CD14-positive monocyte (primary cell): ENCODE results near the gene CCL27. TPM values are rescaled to one million over a fixed set of nuclear protein-coding genes. Genes with fewer than 3 reads are reported as not detected.

ENCODE experiments used
- DNase-seq, 3 donors: peaks; one replicate each; pipeline ENCODE4 v3.0.0-alpha.2; 2011 to 2022
- H2AFZ ChIP-seq: 2 replicates; pipeline ENCODE4 v1.6.0; 2012; ENCODE audit warnings: mild to moderate bottlenecking, low read depth, low read length, inconsistent platforms; ENCODE audit not compliant: insufficient read depth, poor library complexity, severe bottlenecking
- H3K27ac ChIP-seq, 2 donors: 1 replicate in 1 of 2; 2 replicates in 1 of 2; pipeline ENCODE4 v1.5.1; 2012 to 2013; ENCODE audit warnings: low read length in 2 of 2, control low read depth in 1 of 2, inconsistent platforms in 1 of 2, low read depth in 1 of 2, mild to moderate bottlenecking in 1 of 2
- H3K27me3 ChIP-seq, 2 donors: one replicate each; pipeline versions ENCODE4 v1.6.0 to v1.6.1; 2011 to 2013; ENCODE audit warnings: low read length in 2 of 2; ENCODE audit not compliant: control insufficient read depth in 2 of 2, insufficient read depth in 2 of 2
- H3K36me3 ChIP-seq, 2 donors: replicated peaks in 1 of 2; 1 replicate in 1 of 2; 2 replicates in 1 of 2; pipeline versions ENCODE4 v1.5.1 to v1.6.1; 2012 to 2013; ENCODE audit warnings: low read length in 2 of 2, control low read depth in 1 of 2, inconsistent platforms in 1 of 2, mild to moderate bottlenecking in 1 of 2; ENCODE audit not compliant: insufficient read depth in 2 of 2, control insufficient read depth in 1 of 2
- H3K4me1 ChIP-seq, 2 donors: 1 replicate in 1 of 2; 2 replicates in 1 of 2; pipeline versions ENCODE4 v1.5.1 to v1.6.1; 2012 to 2013; ENCODE audit warnings: low read length in 2 of 2, control low read depth in 1 of 2, inconsistent platforms in 1 of 2, mild to moderate bottlenecking in 1 of 2, moderate library complexity in 1 of 2; ENCODE audit not compliant: insufficient read depth in 2 of 2, control insufficient read depth in 1 of 2
- H3K4me2 ChIP-seq: replicated peaks from 2 replicates; pipeline ENCODE3; 2012; ENCODE audit warnings: low read length, moderate library complexity, mild to moderate bottlenecking; ENCODE audit not compliant: poor library complexity, severe bottlenecking; ENCODE audit errors: extremely low read depth
- H3K4me3 ChIP-seq, 3 experiments: fragments of 200-600 bp in 1 of 3; sonication (generic) in 1 of 3; replicated peaks in 1 of 3; 1 replicate in 2 of 3; 2 replicates in 1 of 3; pipeline ENCODE4 v1.5.1; 2011 to 2013; ENCODE audit warnings: low read length in 3 of 3, mild to moderate bottlenecking in 3 of 3, control low read depth in 2 of 3, low read depth in 2 of 3, inconsistent platforms in 1 of 3, moderate library complexity in 1 of 3
- H3K79me2 ChIP-seq: 2 replicates; pipeline ENCODE4 v1.6.0; 2012; ENCODE audit warnings: mild to moderate bottlenecking, control low read depth, inconsistent platforms, low read length, moderate library complexity; ENCODE audit not compliant: insufficient read depth
- H3K9ac ChIP-seq: 2 replicates; pipeline ENCODE4 v1.6.0; 2017; ENCODE audit warnings: low read length, mild to moderate bottlenecking; ENCODE audit not compliant: insufficient read depth, poor library complexity, severe bottlenecking
- H3K9me3 ChIP-seq, 2 donors: replicated peaks in 1 of 2; 1 replicate in 1 of 2; 2 replicates in 1 of 2; pipeline versions ENCODE4 v1.5.1 to v1.6.1; 2012 to 2013; ENCODE audit warnings: low read length in 2 of 2, control low read depth in 1 of 2; ENCODE audit not compliant: control insufficient read depth in 1 of 2, insufficient read depth in 1 of 2
- H4K20me1 ChIP-seq: 2 replicates; pipeline ENCODE4 v1.6.0; 2012; ENCODE audit warnings: mild to moderate bottlenecking, low read length, control low read depth, moderate library complexity; ENCODE audit not compliant: insufficient read depth
- H3K27ac Mint-ChIP-seq, 7 donors: one replicate each; pipeline ENCODE4 v1.8.0; 2020; ENCODE audit warnings: mild to moderate bottlenecking in 7 of 7, mixed read lengths in 7 of 7, moderate library complexity in 6 of 7, inconsistent platforms in 2 of 7
- H3K27me3 Mint-ChIP-seq, 3 donors: one replicate each; pipeline ENCODE4 v1.8.0; 2021 to 2022; ENCODE audit warnings: low read depth in 3 of 3, mild to moderate bottlenecking in 3 of 3, mixed read lengths in 3 of 3, moderate library complexity in 3 of 3, inconsistent platforms in 1 of 3
- H3K36me3 Mint-ChIP-seq, 2 donors: one replicate each; pipeline ENCODE4 v1.8.0; 2020; ENCODE audit warnings: mixed read lengths in 2 of 2, inconsistent platforms in 1 of 2, mild to moderate bottlenecking in 1 of 2
- H3K4me1 Mint-ChIP-seq: one replicate; pipeline ENCODE4 v1.8.0; 2020; ENCODE audit warnings: mild to moderate bottlenecking, mixed read lengths
- H3K4me3 Mint-ChIP-seq, 2 donors: one replicate each; pipeline ENCODE4 v1.8.0; 2020; ENCODE audit warnings: mild to moderate bottlenecking in 2 of 2, mixed read lengths in 2 of 2, moderate library complexity in 1 of 2
- H3K9me3 Mint-ChIP-seq, 7 donors: one replicate each; pipeline ENCODE4 v1.8.0; 2020 to 2022; ENCODE audit warnings: mixed read lengths in 7 of 7, mild to moderate bottlenecking in 6 of 7, moderate library complexity in 6 of 7, inconsistent platforms in 2 of 7
- WGBS: methylation state at CpG from one replicate; pipeline ENCODE4 v1.1.5; 2013; ENCODE audit warnings: missing lambda C conversion rate; ENCODE audit not compliant: insufficient coverage; 5-methylcytosine and 5-hydroxymethylcytosine counted together
- intact Hi-C, 2 donors: fragments of 100-400 bp; cut with micrococcal nuclease; formaldehyde crosslinking; loops; one replicate each; pipeline versions ENCODE4 v1.15.0 to v1.15.1; 2023
- polyA plus RNA-seq, 3 donors: library from polyadenylated mRNA; depleted of rRNA in 1 of 3; unstranded in 2 of 3; stranded (reverse) in 1 of 3; fragments of 300-500 nt in 2 of 3; fragments of >200 nt in 1 of 3; fragmentation: Illumina TruSeq in 2 of 3; gene quantifications; 1 replicate in 2 of 3; 2 replicates in 1 of 3; pipeline ENCODE4 v1.2.3, GENCODE V29; 2012 to 2021
- TF ChIP-seq, protein P1 (sequence below): fragments of 200-600 bp; IDR thresholded peaks from one replicate; pipeline ENCODE4 v1.8.0; 2022; ENCODE audit warnings: antibody characterized with exemption, mild to moderate bottlenecking

CCL27 gene
- polyA plus RNA-seq, 3 donors = not detected

DNA sequence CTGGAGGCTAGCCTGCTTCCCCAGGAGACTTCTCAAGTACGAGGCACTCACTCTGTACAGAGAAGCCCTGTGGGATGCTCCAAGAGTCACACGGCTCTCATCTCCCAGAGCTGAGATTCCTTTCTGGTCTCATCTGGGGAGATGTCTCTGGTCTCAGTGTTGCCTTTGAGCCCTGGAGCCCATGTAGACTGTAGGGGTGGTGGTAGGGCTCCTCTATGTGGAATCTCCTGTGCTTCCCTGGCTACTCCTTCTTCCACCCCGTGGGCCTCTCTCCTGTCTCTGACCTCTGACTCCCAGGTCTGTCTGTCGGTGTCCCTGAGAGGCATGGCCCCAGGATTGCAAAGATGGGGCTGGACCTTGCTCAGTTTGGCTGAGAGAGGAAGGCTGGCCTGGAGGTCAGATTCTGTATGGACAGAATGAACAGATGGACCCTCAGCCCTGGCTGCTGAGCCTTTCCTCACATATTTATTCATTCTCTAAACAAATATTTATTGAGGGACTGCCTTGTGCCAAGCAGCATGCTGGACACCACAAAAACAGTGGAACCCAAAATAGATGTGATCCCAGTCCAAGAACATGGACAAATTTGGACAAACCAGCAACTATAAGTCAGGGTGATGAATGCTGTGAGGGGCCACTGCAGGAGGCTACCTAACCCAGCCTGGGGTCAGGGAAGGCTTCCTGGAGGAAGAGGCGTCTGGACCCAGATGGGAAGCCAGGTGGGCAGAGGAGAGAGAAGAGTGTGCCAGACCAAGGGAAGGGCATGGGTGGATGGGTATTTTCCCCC, 26.1 kb upstream of the CCL27 start:
- H3K9ac ChIP-seq = no peak overlapping the region
- H3K4me1 ChIP-seq = peaks cover 29 to 32% of the 10 kb centered on the region in 2 donors
- no peak overlapping the region for H2AFZ ChIP-seq
- no peak for DNase-seq
- no peaks in the 10 kb centered on the region for H3K36me3 Mint-ChIP-seq
- no peaks in the 10 kb centered on the region for H3K27me3 ChIP-seq
- H3K27ac ChIP-seq = no peak overlapping the region
- no peak overlapping the region for H3K4me3 ChIP-seq
- H3K4me3 Mint-ChIP-seq = no peak overlapping the region
- H3K79me2 ChIP-seq = no peaks in the 10 kb centered on the region
- H4K20me1 ChIP-seq = no peaks in the 10 kb centered on the region
- H3K4me2 ChIP-seq = no peak overlapping the region
- peaks cover 34% of the 10 kb centered on the region for H3K4me1 Mint-ChIP-seq
- WGBS = 100% methylated on average over 2 of the region's 5 CpGs
- no peaks in the 10 kb centered on the region for H3K36me3 ChIP-seq
- TF ChIP-seq, protein P1, sequence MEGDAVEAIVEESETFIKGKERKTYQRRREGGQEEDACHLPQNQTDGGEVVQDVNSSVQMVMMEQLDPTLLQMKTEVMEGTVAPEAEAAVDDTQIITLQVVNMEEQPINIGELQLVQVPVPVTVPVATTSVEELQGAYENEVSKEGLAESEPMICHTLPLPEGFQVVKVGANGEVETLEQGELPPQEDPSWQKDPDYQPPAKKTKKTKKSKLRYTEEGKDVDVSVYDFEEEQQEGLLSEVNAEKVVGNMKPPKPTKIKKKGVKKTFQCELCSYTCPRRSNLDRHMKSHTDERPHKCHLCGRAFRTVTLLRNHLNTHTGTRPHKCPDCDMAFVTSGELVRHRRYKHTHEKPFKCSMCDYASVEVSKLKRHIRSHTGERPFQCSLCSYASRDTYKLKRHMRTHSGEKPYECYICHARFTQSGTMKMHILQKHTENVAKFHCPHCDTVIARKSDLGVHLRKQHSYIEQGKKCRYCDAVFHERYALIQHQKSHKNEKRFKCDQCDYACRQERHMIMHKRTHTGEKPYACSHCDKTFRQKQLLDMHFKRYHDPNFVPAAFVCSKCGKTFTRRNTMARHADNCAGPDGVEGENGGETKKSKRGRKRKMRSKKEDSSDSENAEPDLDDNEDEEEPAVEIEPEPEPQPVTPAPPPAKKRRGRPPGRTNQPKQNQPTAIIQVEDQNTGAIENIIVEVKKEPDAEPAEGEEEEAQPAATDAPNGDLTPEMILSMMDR = no peak
- H3K9me3 Mint-ChIP-seq = peaks cover 0 to 1% (median 0%) of the 10 kb centered on the region in 7 donors
- peak overlapping the region in 3 of 7 donors; percentile 28 to 72 (median 32) for H3K27ac Mint-ChIP-seq
- intact Hi-C loops = no loop called here
- peaks cover 0 to 5% (median 3%) of the 10 kb centered on the region in 3 donors for H3K27me3 Mint-ChIP-seq
- H3K9me3 ChIP-seq = no peaks in the 10 kb centered on the region

DNA sequence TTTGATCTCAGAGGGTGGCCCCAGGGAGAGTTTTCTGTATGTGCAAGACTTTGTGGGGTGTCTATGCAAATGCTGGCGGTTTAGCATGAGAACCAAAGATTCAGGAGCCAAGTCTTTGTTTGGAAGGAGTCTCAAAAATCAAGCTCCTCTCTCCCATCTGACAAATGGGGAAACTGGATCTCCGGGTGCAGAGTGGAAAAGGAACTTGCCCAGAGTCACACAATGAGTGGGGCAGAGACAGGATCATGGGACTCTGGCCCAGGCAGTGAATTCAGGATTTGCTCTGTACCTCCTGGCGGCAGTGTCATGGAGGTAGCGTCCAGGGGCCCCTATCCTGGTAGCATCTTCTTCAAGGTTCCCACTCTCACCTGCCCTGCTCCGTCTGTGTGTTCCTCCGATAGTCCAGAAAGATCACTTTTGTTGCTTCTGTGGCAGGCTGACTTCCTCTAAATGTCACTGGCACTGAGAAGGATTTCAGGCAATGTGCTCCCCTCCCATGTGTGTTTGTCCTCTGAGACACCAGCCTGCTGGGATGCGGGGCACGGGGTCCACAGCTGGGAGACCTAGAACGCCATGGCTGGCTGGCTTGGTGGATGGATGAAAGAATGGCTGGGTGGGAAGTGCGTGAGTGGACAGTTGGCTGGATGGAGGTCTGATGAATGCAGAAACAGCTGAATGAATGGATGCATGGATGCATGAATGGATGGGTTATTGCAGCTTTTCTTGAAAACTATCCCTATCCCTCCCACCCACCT, 25.0 kb upstream of the CCL27 start:
- 85% methylated on average over 7 of the region's 10 CpGs for WGBS
- Histone ChIP-seq H3K9ac (no peak overlapping the region), H3K4me1 (peaks cover 29 to 32% of the 10 kb centered on the region in 2 donors), H3K9me3 (no peaks in the 10 kb centered on the region), H3K79me2 (no peaks in the 10 kb centered on the region), H3K27ac (no peak overlapping the region), H3K27me3 (no peaks in the 10 kb centered on the region), H4K20me1 (no peaks in the 10 kb centered on the region), H2AFZ (no peak overlapping the region), H3K4me2 (no peak overlapping the region), H3K4me3 (no peak overlapping the region), H3K36me3 (no peaks in the 10 kb centered on the region)
- no peak for DNase-seq
- Mint-ChIP-seq H3K36me3 (no peaks in the 10 kb centered on the region), H3K27me3 (peaks cover 0 to 4% (median 3%) of the 10 kb centered on the region in 3 donors), H3K27ac (peak overlapping the region in 1 of 7 donors; percentile 51), H3K9me3 (peaks cover 0 to 1% (median 0%) of the 10 kb centered on the region in 7 donors), H3K4me1 (peaks cover 34% of the 10 kb centered on the region), H3K4me3 (no peak overlapping the region)
- TF ChIP-seq, protein P1 = no peak
- intact Hi-C loops = no loop called here
